ENCODE results near the gene NAA60.
A peak's percentile ranks its signal among the peaks of the same experiment; 100 is the strongest.

NAA60 gene

GRCh38 chr16:3443108-3444031, at the start of gene NAA60, which contains the start of gene ZNF597:
NAA60 (plus strand) TSS chr16:3443680; CDS start chr16:3476228, 32,548 bp downstream.
ZNF597 (minus strand) TSS chr16:3443504; CDS start chr16:3443153, 351 bp downstream.
- Histone ChIP-seq H3K27me3 (ENCODE audit: control insufficient read depth in 1 of 2, insufficient read depth in 2 of 2, low read length in 2 of 2) (no peaks in the 10 kb centered on the region), H3K36me3 (ENCODE audit: insufficient read depth, low read length) (peaks cover 4% of the 10 kb centered on the region), H3K4me1 (ENCODE audit: insufficient read depth, low read length) (peaks cover 9% of the 10 kb centered on the region), H3K4me3 (ENCODE audit: low read depth in 1 of 2, low read length in 2 of 2) (peak within 1 kb of the TSS; percentile 64 to 77), H3K27ac (ENCODE audit: low read depth, low read length) (peak within 1 kb of the TSS; percentile 55), H3K9ac (ENCODE audit: low read length) (peak within 1 kb of the TSS; percentile 40), H3K9me3 (ENCODE audit: low read length) (no peaks in the 10 kb centered on the region)

GRCh38 chr16:3400446-3400778, 43.1 kb upstream of the NAA60 start:
- peak overlapping the region; percentile 76 for H3K9ac ChIP-seq (ENCODE audit: low read length)
- H3K4me1 ChIP-seq (ENCODE audit: insufficient read depth, low read length), result peaks cover 18% of the 10 kb centered on the region
- peak overlapping the region; percentile 85 for H3K27ac ChIP-seq (ENCODE audit: low read depth, low read length)
- peak overlapping the region; percentile 82 to 87 for H3K4me3 ChIP-seq (ENCODE audit: low read depth in 1 of 2, low read length in 2 of 2)
- H3K36me3 ChIP-seq (ENCODE audit: insufficient read depth, low read length), result peaks cover 39% of the 10 kb centered on the region
- peaks cover 27% of the 10 kb centered on the region for H3K9me3 ChIP-seq (ENCODE audit: low read length)
- H3K27me3 ChIP-seq (ENCODE audit: control insufficient read depth in 1 of 2, insufficient read depth in 2 of 2, low read length in 2 of 2), result no peaks in the 10 kb centered on the region

- peak within 1 kb of the TSS; percentile 87 to 94 for H3K4me3 ChIP-seq (ENCODE audit: low read depth in 1 of 2, low read length in 2 of 2)
Observed at GRCh38 chr16:3400779-3401688, 42.4 kb upstream of the NAA60 start, which contains the start of the genes ZNF174 and ZSCAN32. ZNF174 (plus strand) TSS chr16:3401215; CDS start chr16:3402005, 790 bp downstream. ZSCAN32 (minus strand) TSS chr16:3401004; CDS start chr16:3397557, 3,447 bp downstream.

GRCh38 chr16:3401719-3402397, 41.6 kb upstream of the NAA60 start:
- Histone ChIP-seq H3K36me3 (ENCODE audit: insufficient read depth, low read length) (peaks cover 41% of the 10 kb centered on the region), H3K4me1 (ENCODE audit: insufficient read depth, low read length) (peaks cover 18% of the 10 kb centered on the region), H3K9ac (ENCODE audit: low read length) (peak overlapping the region; percentile 35), H3K9me3 (ENCODE audit: low read length) (peaks cover 29% of the 10 kb centered on the region), H3K4me3 (ENCODE audit: low read depth in 1 of 2, low read length in 2 of 2) (peak overlapping the region; percentile 87 to 94), H3K27me3 (ENCODE audit: control insufficient read depth in 1 of 2, insufficient read depth in 2 of 2, low read length in 2 of 2) (no peaks in the 10 kb centered on the region), H3K27ac (ENCODE audit: low read depth, low read length) (peak overlapping the region; percentile 92)

More at GRCh38 chr16:3400779-3401688, 42.4 kb upstream of the NAA60 start, which contains the start of the genes ZNF174 and ZSCAN32:
- peaks cover 18% of the 10 kb centered on the region for H3K4me1 ChIP-seq (ENCODE audit: insufficient read depth, low read length)
- H3K27ac ChIP-seq (ENCODE audit: low read depth, low read length), result peak within 1 kb of the TSS; percentile 92
- no peaks in the 10 kb centered on the region for H3K27me3 ChIP-seq (ENCODE audit: control insufficient read depth in 1 of 2, insufficient read depth in 2 of 2, low read length in 2 of 2)
- H3K9ac ChIP-seq (ENCODE audit: low read length), result peak within 1 kb of the TSS; percentile 76
- H3K9me3 ChIP-seq (ENCODE audit: low read length), result peaks cover 28% of the 10 kb centered on the region
- H3K36me3 ChIP-seq (ENCODE audit: insufficient read depth, low read length), result peaks cover 39% of the 10 kb centered on the region

- Histone ChIP-seq H3K4me1 (ENCODE audit: insufficient read depth, low read length) (peaks cover 7% of the 10 kb centered on the region), H3K9me3 (ENCODE audit: low read length) (peaks cover 60% of the 10 kb centered on the region), H3K36me3 (ENCODE audit: insufficient read depth, low read length) (peaks cover 61% of the 10 kb centered on the region)
Observed at GRCh38 chr16:3408561-3409197, 34.8 kb upstream of the NAA60 start.

GRCh38 chr16:3413730-3414379, 29.6 kb upstream of the NAA60 start:
- Histone ChIP-seq H3K27me3 (ENCODE audit: control insufficient read depth in 1 of 2, insufficient read depth in 2 of 2, low read length in 2 of 2) (no peaks in the 10 kb centered on the region), H3K36me3 (ENCODE audit: insufficient read depth, low read length) (peaks cover 10% of the 10 kb centered on the region), H3K9ac (ENCODE audit: low read length) (no peak overlapping the region), H3K4me1 (ENCODE audit: insufficient read depth, low read length) (no peaks in the 10 kb centered on the region), H3K27ac (ENCODE audit: low read depth, low read length) (no peak overlapping the region), H3K4me3 (ENCODE audit: low read depth in 1 of 2, low read length in 2 of 2) (no peak overlapping the region), H3K9me3 (ENCODE audit: low read length) (peaks cover 33% of the 10 kb centered on the region)

More at GRCh38 chr16:3408561-3409197, 34.8 kb upstream of the NAA60 start:
- Histone ChIP-seq H3K27me3 (ENCODE audit: control insufficient read depth in 1 of 2, insufficient read depth in 2 of 2, low read length in 2 of 2) (no peaks in the 10 kb centered on the region), H3K9ac (ENCODE audit: low read length) (no peak overlapping the region), H3K4me3 (ENCODE audit: low read depth in 1 of 2, low read length in 2 of 2) (peak overlapping the region; percentile 12 to 49), H3K27ac (ENCODE audit: low read depth, low read length) (no peak overlapping the region)

- Histone ChIP-seq H3K9me3 (ENCODE audit: low read length) (no peaks in the 10 kb centered on the region), H3K27ac (ENCODE audit: low read depth, low read length) (no peak overlapping the region), H3K4me1 (ENCODE audit: insufficient read depth, low read length) (no peaks in the 10 kb centered on the region), H3K9ac (ENCODE audit: low read length) (no peak overlapping the region), H3K4me3 (ENCODE audit: low read depth in 1 of 2, low read length in 2 of 2) (peak overlapping the region in 1 of 2 donors; percentile 32), H3K36me3 (ENCODE audit: insufficient read depth, low read length) (no peaks in the 10 kb centered on the region), H3K27me3 (ENCODE audit: control insufficient read depth in 1 of 2, insufficient read depth in 2 of 2, low read length in 2 of 2) (no peaks in the 10 kb centered on the region)
Observed at GRCh38 chr16:3431779-3432219, 11.7 kb upstream of the NAA60 start.

GRCh38 chr16:3434373-3434772, 9.1 kb upstream of the NAA60 start:
- Histone ChIP-seq H3K9ac (ENCODE audit: low read length) (no peak overlapping the region), H3K36me3 (ENCODE audit: insufficient read depth, low read length) (no peaks in the 10 kb centered on the region), H3K4me3 (ENCODE audit: low read depth in 1 of 2, low read length in 2 of 2) (no peak overlapping the region), H3K27ac (ENCODE audit: low read depth, low read length) (no peak overlapping the region), H3K9me3 (ENCODE audit: low read length) (no peaks in the 10 kb centered on the region), H3K4me1 (ENCODE audit: insufficient read depth, low read length) (no peaks in the 10 kb centered on the region), H3K27me3 (ENCODE audit: control insufficient read depth in 1 of 2, insufficient read depth in 2 of 2, low read length in 2 of 2) (no peaks in the 10 kb centered on the region)

GRCh38 chr16:3439637-3440036, 3.8 kb upstream of the NAA60 start:
- Histone ChIP-seq H3K9me3 (ENCODE audit: low read length) (no peaks in the 10 kb centered on the region), H3K27me3 (ENCODE audit: control insufficient read depth in 1 of 2, insufficient read depth in 2 of 2, low read length in 2 of 2) (no peaks in the 10 kb centered on the region), H3K4me3 (ENCODE audit: low read depth in 1 of 2, low read length in 2 of 2) (no peak overlapping the region), H3K9ac (ENCODE audit: low read length) (no peak overlapping the region), H3K4me1 (ENCODE audit: insufficient read depth, low read length) (peaks cover 4% of the 10 kb centered on the region), H3K36me3 (ENCODE audit: insufficient read depth, low read length) (peaks cover 4% of the 10 kb centered on the region), H3K27ac (ENCODE audit: low read depth, low read length) (no peak overlapping the region)

GRCh38 chr16:3444032-3444388, 530 bp downstream of the NAA60 start:
- Histone ChIP-seq H3K27ac (ENCODE audit: low read depth, low read length) (peak overlapping the region; percentile 55), H3K9ac (ENCODE audit: low read length) (peak overlapping the region; percentile 40), H3K36me3 (ENCODE audit: insufficient read depth, low read length) (peaks cover 4% of the 10 kb centered on the region)

More at GRCh38 chr16:3444032-3444388, 530 bp downstream of the NAA60 start:
- Histone ChIP-seq H3K4me3 (ENCODE audit: low read depth in 1 of 2, low read length in 2 of 2) (peak overlapping the region; percentile 64 to 77), H3K9me3 (ENCODE audit: low read length) (no peaks in the 10 kb centered on the region), H3K4me1 (ENCODE audit: insufficient read depth, low read length) (peaks cover 9% of the 10 kb centered on the region), H3K27me3 (ENCODE audit: control insufficient read depth in 1 of 2, insufficient read depth in 2 of 2, low read length in 2 of 2) (no peaks in the 10 kb centered on the region)

All from muscle layer of colon (tissue), 2 donors.